ENCODE measurements around the gene RIGI. TPM values are rescaled to one million over a fixed set of nuclear protein-coding genes. Genes with fewer than 3 reads are reported as not detected.
A peak's percentile ranks its signal among the peaks of the same experiment; 100 is the strongest.

RIGI gene
- total RNA-seq (ENCODE audit: low replicate concordance), result 5.8 and 7.7 TPM in 2 replicates
- long read RNA-seq, full-length matches to known transcripts, result 3 of 72 reads
- long read RNA-seq, partial matches to known transcripts, result 58 of 72 reads
- long read RNA-seq, other reads (novel, unspliced or antisense), result 11 of 72 reads

DNA sequence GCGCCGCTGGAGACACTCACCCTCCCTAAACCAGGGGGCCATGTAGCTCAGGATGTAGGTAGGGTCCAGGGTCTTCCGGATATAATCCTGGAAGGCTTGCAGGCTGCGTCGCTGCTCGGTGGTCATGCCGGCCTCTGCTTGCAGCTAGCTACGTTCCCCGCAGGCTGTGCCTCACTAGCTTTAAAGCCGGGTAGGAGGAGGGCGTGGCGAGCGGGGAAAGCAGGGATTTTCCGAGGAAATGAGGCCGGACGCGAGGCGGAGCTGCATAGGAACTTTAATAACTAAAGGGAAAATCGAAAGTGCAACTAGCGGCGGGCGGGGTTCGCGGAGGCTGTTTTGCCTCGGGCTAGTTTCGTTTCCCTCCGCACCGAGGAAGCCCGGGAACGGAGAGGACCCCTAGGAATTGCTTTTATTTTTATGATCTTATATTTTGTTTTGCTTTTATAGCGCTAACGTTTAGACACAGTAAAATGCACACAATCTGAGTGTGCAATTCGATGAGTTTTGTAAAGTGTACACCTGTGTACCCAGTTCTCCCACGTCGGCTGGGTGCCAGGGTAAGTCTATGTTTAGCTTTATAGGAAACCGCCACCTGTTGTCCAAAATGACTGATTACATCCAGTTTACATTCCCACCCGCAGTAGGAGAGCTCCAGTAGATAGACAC is at the start of gene RIGI:
Gene RIGI, minus strand, starts transcription at position 156 of the 666 bp plus-strand sequence. Its CDS starts 30 bp downstream, at position 126.
- H3K4me3 Mint-ChIP-seq, result peak within 1 kb of the TSS; percentile 94
- peaks cover 19% of the 10 kb centered on the region for H3K36me3 Mint-ChIP-seq
- H3K4me1 Mint-ChIP-seq (ENCODE audit: unreplicated experiment), result peaks cover 10% of the 10 kb centered on the region
- peaks cover 5% of the 10 kb centered on the region for H3K9me3 Mint-ChIP-seq
- DNase-seq (ENCODE audit: extremely low spot score, unreplicated experiment), result peak; percentile 82
- peak within 1 kb of the TSS; percentile 90 for H3K27ac Mint-ChIP-seq
- H3K27me3 Mint-ChIP-seq, result no peaks in the 10 kb centered on the region
- TF ChIP-seq, protein P1, sequence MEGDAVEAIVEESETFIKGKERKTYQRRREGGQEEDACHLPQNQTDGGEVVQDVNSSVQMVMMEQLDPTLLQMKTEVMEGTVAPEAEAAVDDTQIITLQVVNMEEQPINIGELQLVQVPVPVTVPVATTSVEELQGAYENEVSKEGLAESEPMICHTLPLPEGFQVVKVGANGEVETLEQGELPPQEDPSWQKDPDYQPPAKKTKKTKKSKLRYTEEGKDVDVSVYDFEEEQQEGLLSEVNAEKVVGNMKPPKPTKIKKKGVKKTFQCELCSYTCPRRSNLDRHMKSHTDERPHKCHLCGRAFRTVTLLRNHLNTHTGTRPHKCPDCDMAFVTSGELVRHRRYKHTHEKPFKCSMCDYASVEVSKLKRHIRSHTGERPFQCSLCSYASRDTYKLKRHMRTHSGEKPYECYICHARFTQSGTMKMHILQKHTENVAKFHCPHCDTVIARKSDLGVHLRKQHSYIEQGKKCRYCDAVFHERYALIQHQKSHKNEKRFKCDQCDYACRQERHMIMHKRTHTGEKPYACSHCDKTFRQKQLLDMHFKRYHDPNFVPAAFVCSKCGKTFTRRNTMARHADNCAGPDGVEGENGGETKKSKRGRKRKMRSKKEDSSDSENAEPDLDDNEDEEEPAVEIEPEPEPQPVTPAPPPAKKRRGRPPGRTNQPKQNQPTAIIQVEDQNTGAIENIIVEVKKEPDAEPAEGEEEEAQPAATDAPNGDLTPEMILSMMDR (conservative IDR thresholded peaks at IDR 0.05), result peak; percentile 70

- no peak overlapping the region for H3K27ac Mint-ChIP-seq
- peaks cover 4% of the 10 kb centered on the region for H3K36me3 Mint-ChIP-seq
- no peaks in the 10 kb centered on the region for H3K9me3 Mint-ChIP-seq
- H3K27me3 Mint-ChIP-seq, result peaks cover 33% of the 10 kb centered on the region
- no peak overlapping the region for H3K4me3 Mint-ChIP-seq
- no peaks in the 10 kb centered on the region for H3K4me1 Mint-ChIP-seq (ENCODE audit: unreplicated experiment)
- TF ChIP-seq, protein P1 (conservative IDR thresholded peaks at IDR 0.05), result no peak
- DNase-seq (ENCODE audit: extremely low spot score, unreplicated experiment), result no peak
Measured at GRCh38 chr9:32574858-32575257, 48.9 kb upstream of the RIGI start.

DNA sequence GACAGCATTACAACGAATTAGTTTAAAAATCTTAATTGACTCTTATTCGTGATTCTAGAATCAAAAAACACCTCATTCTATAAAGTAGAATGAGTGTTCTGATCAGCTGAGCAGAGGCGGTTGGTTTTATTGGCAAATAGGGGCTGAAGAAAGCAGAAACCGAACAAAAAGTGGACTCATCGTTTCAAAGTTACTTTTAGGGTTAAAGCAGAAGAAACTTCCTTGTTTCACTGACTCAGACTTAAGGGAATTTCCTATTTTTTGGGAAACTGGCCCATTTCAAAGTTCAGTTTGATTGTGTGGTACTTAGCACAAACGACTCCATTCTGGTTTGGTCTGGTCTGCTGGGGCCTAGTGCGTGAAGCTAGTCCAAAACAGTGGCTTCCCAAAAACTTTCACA is 47.8 kb upstream of the RIGI start:
- peak overlapping the region; percentile 98 for H3K4me3 Mint-ChIP-seq
- peak overlapping the region; percentile 98 for H3K27ac Mint-ChIP-seq
- no peak for DNase-seq (ENCODE audit: extremely low spot score, unreplicated experiment)
- no peaks in the 10 kb centered on the region for H3K9me3 Mint-ChIP-seq
- TF ChIP-seq, protein P1 (conservative IDR thresholded peaks at IDR 0.05), result no peak
- H3K27me3 Mint-ChIP-seq, result peaks cover 24% of the 10 kb centered on the region
- peaks cover 6% of the 10 kb centered on the region for H3K36me3 Mint-ChIP-seq
- H3K4me1 Mint-ChIP-seq (ENCODE audit: unreplicated experiment), result no peaks in the 10 kb centered on the region

- peaks cover 6% of the 10 kb centered on the region for H3K36me3 Mint-ChIP-seq
- DNase-seq (ENCODE audit: extremely low spot score, unreplicated experiment), result peak; percentile 94
- peak within 1 kb of the TSS; percentile 98 for H3K4me3 Mint-ChIP-seq
- H3K4me1 Mint-ChIP-seq (ENCODE audit: unreplicated experiment), result no peaks in the 10 kb centered on the region
- peak within 1 kb of the TSS; percentile 98 for H3K27ac Mint-ChIP-seq
- TF ChIP-seq, protein P1 (conservative IDR thresholded peaks at IDR 0.05), result no peak
- no peaks in the 10 kb centered on the region for H3K9me3 Mint-ChIP-seq
- peaks cover 17% of the 10 kb centered on the region for H3K27me3 Mint-ChIP-seq
Measured at GRCh38 chr9:32572900-32573523, 47.0 kb upstream of the RIGI start, which contains the start of gene NDUFB6. TSS of gene NDUFB6 (minus strand) at chr9:32573159. CDS start at chr9:32573060, 99 bp downstream.

GRCh38 chr9:32571969-32572899 is 46.2 kb upstream of the RIGI start:
- Mint-ChIP-seq H3K9me3 (no peaks in the 10 kb centered on the region), H3K4me1 (ENCODE audit: unreplicated experiment) (no peaks in the 10 kb centered on the region), H3K4me3 (peak overlapping the region; percentile 98), H3K36me3 (peaks cover 11% of the 10 kb centered on the region), H3K27me3 (peaks cover 12% of the 10 kb centered on the region), H3K27ac (peak overlapping the region; percentile 98)
- TF ChIP-seq, protein P1 (conservative IDR thresholded peaks at IDR 0.05), result peak; percentile 85
- no peak for DNase-seq (ENCODE audit: extremely low spot score, unreplicated experiment)
